ENCODE results near the gene UNKL.
"Not testable (repeated sequence)": the region's sequence is repeated elsewhere in the genome, so short reads cannot be mapped to it uniquely, and the experiment has no call there.

UNKL gene

GRCh38 chr16:1446296-1447080 lies 32.0 kb upstream of the UNKL start:
- DNase-seq (ENCODE audit: low read depth in 2 of 2), result no peak

DNA sequence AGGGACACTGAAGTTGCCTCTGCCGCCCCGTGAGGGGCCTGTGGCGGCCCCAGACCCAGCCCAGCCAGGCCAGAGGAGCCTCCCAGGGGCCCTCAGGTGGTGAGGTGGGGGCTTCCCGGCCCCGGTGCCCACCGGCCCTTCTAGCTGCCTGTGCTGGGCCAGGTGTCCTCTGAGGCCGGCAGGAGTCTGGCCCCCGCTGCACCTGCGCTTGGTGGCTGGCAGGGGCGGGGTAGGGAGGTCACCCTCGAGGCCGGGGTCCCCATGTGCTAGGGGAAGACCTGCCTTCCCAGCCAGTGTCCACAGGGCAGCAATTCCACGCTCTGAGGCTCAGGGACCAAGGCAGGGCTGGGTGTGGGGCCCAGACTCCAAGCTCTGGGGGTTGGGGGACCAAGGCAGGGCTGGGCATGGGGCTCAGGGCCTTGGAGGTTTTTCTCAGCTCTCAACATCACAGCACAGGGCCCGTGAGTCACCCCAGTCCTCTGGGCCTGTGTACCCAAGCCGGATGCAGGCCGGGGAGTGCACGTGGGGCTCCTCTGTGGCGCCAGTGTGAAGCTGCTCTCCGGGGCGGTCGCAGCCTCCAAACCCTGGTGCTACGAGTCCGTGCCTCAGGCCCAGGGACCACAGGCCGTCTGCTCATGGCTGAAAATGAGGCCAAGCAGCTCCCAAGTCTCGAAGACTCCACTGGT lies 31.2 kb upstream of the UNKL start:
- no peak for DNase-seq (ENCODE audit: low read depth in 2 of 2)

GRCh38 chr16:1444730-1445517 lies 30.4 kb upstream of the UNKL start:
- DNase-seq (ENCODE audit: low read depth in 2 of 2), result no peak

GRCh38 chr16:1443980-1444729 lies 29.7 kb upstream of the UNKL start, which contains the start of gene CCDC154:
CCDC154 (minus strand) TSS chr16:1444556; CDS start chr16:1444322, 234 bp downstream.
- no peak for DNase-seq (ENCODE audit: low read depth in 2 of 2)

DNA sequence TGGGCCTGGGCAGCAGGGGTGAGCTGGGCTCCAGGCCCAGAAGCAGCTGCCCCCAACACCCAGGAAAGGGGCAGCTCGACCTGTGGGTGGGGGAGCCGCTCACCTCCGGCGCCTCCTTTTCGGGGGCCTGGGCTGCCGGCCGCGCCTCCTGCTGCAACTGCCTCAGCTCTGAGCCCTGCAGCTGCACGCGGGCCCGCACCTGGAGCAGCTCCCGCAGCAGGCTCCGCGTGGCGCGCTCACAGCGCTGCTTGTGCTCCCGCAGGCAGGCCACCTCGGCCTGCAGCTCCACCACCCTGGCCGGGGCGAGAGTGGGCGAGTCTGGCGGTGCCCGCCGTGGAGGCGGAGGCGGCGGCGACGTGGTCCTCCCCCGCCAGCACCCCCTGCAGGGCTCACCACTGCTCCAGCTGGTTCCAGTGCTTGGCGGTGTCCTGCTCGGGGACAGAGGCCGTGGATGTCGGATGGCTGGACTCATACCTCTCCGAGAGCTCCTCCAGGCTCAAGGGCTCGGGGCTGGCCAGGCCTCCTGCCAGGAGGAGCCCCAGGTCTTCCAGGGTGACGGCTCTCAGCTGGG lies 29.0 kb upstream of the UNKL start:
- DNase-seq (ENCODE audit: low read depth in 2 of 2), result no peak

- no peak for DNase-seq (ENCODE audit: low read depth in 2 of 2)
Measured at GRCh38 chr16:1442697-1443096, 28.2 kb upstream of the UNKL start.

GRCh38 chr16:1441391-1441829 lies 26.9 kb upstream of the UNKL start:
- DNase-seq (ENCODE audit: low read depth in 2 of 2), result no peak

GRCh38 chr16:1439699-1440074 lies 25.2 kb upstream of the UNKL start:
- DNase-seq (ENCODE audit: low read depth in 2 of 2), result not testable (repeated sequence)

DNA sequence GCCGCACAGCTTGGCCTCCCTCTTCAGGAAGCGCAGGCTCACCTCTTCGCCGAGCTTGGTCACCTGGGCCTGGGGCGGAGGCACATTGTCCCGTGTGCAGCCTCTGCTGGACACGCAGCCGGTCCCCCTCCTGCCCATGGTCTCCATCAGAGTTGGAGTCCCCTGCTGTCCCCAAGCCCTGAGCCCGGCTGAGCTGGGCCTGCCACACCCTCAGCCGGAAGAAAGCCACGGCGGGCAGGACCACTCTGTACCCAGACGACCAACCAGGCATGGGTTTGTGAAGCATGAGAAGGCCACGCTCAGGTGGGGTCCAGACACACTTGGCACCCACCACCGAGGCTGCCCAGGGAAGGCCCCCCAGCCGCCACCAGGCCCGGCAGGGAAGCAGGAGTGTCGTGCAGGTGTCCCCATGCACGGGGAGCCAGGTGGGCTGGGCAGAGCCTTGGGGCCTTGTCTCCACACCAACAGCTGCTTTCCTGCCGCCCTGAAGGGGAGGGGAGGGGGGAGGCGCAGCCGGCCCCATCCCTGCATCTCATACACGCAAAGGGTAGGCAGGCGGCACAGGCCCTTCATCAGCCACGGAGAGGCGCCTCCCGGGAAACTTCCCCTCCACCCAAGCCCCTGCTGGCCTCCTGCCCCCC lies 24.7 kb upstream of the UNKL start:
- no peak for DNase-seq (ENCODE audit: low read depth in 2 of 2)

DNA sequence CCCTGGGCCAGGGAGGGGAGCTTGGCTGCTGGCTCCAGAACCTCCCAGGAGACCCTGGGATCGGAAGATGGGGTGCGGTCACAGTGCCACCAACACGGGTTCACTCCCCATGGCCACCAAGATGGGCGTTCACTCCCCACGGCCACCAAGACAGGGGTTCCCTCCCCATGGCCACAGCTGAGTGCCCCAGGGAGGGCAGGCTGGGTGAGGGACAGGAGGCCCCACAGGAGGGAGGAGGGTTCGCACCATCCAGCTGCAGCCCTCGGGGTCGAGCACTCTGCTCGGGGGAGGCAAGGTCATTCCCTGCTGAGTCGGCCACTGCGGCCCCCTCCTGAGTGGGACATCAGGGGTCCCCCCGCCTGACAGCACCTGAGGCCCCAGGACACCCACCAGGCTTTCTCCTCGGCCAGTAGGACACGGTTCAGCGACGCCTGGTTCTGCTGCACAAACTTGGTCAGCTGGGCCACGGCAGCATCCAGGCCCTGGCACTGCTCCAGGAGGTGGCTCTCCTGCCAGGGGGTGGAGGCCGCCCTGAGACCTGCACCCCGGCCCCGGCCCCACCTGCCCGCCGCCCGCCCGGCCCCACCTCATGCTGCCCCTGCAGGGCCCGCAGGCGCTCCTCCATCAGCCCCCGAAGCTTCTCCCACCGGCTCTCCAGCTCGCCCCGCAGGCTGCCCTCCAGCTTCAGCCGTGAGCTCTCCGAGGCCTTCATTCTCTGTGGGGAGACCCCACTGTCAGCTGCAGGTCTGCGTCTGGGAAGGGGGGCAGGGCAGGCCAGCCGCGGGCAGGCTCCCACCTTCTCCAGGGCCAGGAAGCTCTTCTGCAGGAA lies 23.9 kb upstream of the UNKL start:
- DNase-seq (ENCODE audit: low read depth in 2 of 2), result no peak

GRCh38 chr16:1437606-1438005 lies 23.1 kb upstream of the UNKL start:
- DNase-seq (ENCODE audit: low read depth in 2 of 2), result no peak

GRCh38 chr16:1436731-1437355 lies 22.3 kb upstream of the UNKL start:
- DNase-seq (ENCODE audit: low read depth in 2 of 2), result no peak

GRCh38 chr16:1435921-1436697 lies 21.6 kb upstream of the UNKL start:
- DNase-seq (ENCODE audit: low read depth in 2 of 2), result no peak

DNA sequence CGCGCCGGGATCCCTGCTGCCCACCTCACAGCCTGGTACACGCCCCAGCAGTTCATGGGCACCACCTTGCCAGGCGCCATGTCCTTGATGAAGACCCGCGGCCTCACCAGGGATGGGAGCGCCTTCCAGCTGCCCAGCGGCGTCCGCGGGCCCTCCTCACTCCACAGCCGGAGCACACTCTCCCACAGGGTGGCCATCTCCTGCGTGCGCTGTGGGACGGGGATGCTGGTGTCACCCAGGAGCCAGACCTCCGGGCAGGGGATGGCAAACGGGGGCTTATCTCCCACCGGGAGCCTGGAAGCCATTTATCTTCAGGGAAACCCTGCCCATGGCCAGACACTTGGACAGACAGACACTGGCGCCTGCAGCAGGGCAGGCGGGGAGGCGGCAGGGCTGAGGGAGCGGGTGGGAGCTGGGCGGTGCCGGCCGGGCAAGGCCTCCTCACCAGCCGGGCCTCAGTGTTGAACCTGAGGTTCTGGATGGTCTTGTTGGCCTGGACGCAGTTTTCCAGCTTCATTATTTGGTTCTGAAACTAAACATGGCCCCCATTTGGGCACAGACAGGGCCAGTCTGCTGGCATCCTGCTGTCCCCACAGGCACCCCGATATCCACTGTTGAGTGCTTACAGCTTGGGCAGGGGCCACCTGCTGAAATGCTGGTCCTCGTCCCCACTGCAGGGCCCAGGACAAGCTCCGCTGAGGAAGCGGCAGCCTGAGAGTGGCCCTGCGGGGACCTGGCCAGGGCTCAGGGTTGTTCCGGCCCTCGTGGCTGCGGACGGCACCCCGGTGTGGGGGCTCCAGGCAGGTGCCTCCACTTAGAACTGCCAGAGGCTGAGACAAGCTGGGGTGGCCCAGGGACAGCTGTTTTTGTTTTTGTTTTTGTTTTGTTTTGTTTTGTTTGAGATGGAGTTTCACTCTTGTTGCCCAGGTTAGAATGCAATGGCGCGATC lies 20.4 kb upstream of the UNKL start:
- DNase-seq (ENCODE audit: low read depth in 2 of 2), result no peak

DNA sequence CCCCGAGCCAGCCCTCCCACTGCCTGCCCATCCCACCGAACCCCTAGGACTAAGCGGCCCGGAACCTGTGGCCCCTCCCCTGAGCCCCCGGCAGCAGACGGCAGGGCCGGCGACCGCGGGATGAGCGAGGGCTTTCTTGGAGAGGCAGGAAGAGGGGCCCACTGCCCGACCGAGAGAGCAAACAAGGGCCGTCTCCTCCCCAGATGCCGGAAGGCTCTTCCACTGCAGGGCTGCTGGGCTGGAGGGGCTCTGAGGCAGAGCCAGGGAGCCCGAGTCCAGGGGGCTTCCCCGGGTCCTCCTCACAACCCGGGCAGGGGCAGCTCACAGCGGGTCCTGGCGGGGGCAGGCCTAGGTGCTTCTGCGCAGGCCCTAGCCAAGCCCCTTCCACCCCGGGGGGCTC lies 19.3 kb upstream of the UNKL start:
- no peak for DNase-seq (ENCODE audit: low read depth in 2 of 2)

DNA sequence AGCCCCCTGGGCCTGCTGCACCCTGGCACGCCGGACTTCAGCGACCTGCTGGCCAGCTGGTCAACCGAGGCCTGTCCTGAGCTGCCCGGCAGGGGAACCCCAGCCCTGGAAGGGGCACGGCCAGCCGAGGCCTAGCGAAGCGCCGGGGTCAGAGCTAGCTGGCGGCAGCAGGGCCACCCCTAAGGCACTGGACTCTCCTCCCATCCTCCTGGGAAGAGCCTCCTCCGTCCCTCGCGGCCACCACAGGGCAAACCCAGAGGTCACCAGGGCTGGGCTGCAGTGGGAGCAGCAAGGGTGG lies 18.7 kb upstream of the UNKL start:
- no peak for DNase-seq (ENCODE audit: low read depth in 2 of 2)

- DNase-seq (ENCODE audit: low read depth in 2 of 2), result no peak
Measured at GRCh38 chr16:1432388-1433262, 18.1 kb upstream of the UNKL start.
